HG03064 (cell line): ENCODE measurements around the gene GABBR2.
"Not testable (repeated sequence)": the region's sequence is repeated elsewhere in the genome, so short reads cannot be mapped to it uniquely, and the experiment has no call there.

Experiments
- ATAC-seq: cut with Tn5 transposase; IDR thresholded peaks from one replicate; pipeline ENCODE4 v1.9.1; 2021; ENCODE audit warnings: low read depth; ENCODE audit not compliant: unreplicated experiment

GABBR2 gene

GRCh38 chr9:98500337-98500919, 208.3 kb downstream of the GABBR2 start:
- ATAC-seq = no peak

GRCh38 chr9:98495530-98495929, 213.2 kb downstream of the GABBR2 start:
- ATAC-seq = no peak

- no peak for ATAC-seq
Observed at GRCh38 chr9:98494852-98495251, 213.9 kb downstream of the GABBR2 start.

- ATAC-seq = no peak
Observed at GRCh38 chr9:98491828-98492227, 216.9 kb downstream of the GABBR2 start.

GRCh38 chr9:98491231-98491651, 217.5 kb downstream of the GABBR2 start:
- ATAC-seq = no peak

GRCh38 chr9:98488571-98489312, 220.0 kb downstream of the GABBR2 start:
- no peak for ATAC-seq

- no peak for ATAC-seq
Observed at GRCh38 chr9:98485706-98486105, 223.0 kb downstream of the GABBR2 start.

- ATAC-seq = no peak
Observed at GRCh38 chr9:98484162-98484561, 224.6 kb downstream of the GABBR2 start.

GRCh38 chr9:98482226-98482625, 226.5 kb downstream of the GABBR2 start:
- no peak for ATAC-seq

GRCh38 chr9:98481676-98482075, 227.1 kb downstream of the GABBR2 start:
- ATAC-seq = no peak

GRCh38 chr9:98479967-98480847, 228.5 kb downstream of the GABBR2 start:
- ATAC-seq = no peak

GRCh38 chr9:98479449-98479848, 229.3 kb downstream of the GABBR2 start:
- no peak for ATAC-seq

- no peak for ATAC-seq
Observed at GRCh38 chr9:98477884-98478283, 230.9 kb downstream of the GABBR2 start.

- no peak for ATAC-seq
Observed at GRCh38 chr9:98472216-98472615, 236.5 kb downstream of the GABBR2 start.

GRCh38 chr9:98471185-98471584, 237.6 kb downstream of the GABBR2 start:
- ATAC-seq = no peak

- ATAC-seq = no peak
Observed at GRCh38 chr9:98468567-98469239, 240.0 kb downstream of the GABBR2 start.

GRCh38 chr9:98465799-98466198, 242.9 kb downstream of the GABBR2 start:
- ATAC-seq = no peak

GRCh38 chr9:98464156-98464690, 244.5 kb downstream of the GABBR2 start:
- not testable (repeated sequence) for ATAC-seq

GRCh38 chr9:98462310-98462709, 246.4 kb downstream of the GABBR2 start:
- ATAC-seq = no peak

GRCh38 chr9:98460704-98461103, 248.0 kb downstream of the GABBR2 start:
- ATAC-seq = no peak
